Stimulated activated CD4-positive, alpha-beta T cell treated with anti-CD3 and anti-CD28 coated beads, TNF-alpha, amount 100 ng/mL, for 48 hours (primary cell): Measurements from ENCODE around the gene GHRL.
"Not testable (repeated sequence)": the region's sequence is repeated elsewhere in the genome, so short reads cannot be mapped to it uniquely, and the experiment has no call there.

Source experiments
- DNase-seq, 3 donors: peaks; one replicate each; pipeline ENCODE4 v3.0.0-alpha.2; 2020; ENCODE audit warnings: low read depth in 3 of 3

The GHRL gene

DNA sequence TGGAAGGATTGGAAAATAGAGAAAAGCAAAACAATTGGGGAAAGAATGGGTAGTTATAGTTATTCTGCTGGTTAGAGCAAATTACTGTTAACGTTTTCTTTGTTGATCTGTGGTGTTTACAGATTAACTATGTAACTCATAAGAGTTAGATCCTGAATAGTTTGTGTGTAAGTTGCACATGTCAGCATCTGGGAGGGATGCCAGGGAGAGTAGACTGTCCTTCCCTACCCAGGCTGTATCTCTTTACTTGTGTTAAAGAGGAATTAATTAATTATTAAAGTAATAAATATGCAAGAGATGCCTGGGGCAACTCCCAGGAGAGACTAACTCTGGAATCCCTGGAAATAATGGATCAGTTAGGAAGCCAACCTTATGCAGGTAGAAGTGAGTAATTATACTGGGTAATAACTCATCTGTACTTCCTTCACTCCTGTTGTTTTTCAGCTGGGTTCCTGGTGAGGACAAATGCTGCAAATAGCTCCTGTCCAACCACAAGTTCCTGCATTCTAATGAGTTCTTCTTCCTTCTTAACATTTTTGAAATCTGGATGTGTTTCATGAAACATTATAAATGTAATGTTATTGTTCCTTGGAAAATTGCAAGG lies 18.9 kb downstream of the GHRL start:
- no peak for DNase-seq

DNA sequence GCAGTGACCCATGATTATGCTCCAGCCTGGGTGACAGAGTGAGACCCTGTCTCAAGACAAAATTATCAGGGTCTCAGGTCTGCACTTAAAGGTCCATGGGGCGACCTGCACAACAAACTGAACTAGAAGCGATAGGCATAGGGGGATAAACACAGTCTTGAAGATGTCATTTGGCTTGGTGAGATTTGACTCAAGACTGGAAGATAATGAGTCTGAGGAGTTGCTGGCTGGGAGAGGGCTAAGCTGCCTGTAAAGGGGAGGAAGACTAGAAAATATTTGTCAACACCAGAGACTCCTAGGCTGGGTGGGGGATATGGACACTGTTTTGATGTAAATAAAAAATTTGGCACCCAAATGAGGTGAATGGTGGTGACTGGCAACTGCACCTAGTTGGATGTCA lies 19.8 kb downstream of the GHRL start:
- DNase-seq = no peak

DNA sequence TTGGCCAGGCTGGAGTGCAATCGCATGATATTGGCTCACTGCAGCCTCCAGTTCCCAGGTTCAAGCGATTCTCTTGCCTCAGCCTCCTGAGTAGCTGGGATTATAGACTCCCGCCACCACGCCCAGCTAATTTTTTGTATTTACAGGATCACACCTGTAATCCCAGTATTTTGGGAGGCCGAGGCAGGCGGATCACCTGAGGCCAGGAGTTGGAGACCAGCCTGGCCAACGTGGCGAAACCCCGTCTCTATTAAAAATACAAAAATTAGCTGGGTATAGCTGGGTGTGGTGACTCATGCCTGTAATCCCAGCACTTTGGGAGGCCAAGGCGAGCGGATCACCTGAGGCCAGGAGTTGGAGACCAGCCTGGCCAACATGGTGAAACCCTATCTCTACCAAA lies 20.3 kb downstream of the GHRL start:
- not testable (repeated sequence) for DNase-seq

DNA sequence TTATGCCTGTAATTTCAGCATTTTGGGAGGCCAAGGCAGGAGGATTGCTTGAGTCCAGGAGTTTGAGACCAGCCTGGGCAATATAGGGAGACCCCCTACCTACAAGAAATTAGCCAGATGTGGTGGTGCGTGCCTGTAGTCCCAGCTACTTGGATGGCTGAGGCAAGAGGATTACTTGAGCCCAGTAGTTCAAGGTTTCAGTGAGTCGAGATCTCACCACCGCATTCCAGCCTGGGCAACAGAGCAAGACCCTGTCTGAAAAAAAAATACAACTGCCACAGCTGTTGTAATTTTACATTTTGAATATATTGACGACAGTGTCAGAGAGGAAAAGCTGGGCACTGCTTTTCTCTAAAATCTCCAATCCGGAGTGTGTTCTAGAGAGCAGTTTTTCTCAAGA lies 23.3 kb downstream of the GHRL start:
- no peak for DNase-seq

DNA sequence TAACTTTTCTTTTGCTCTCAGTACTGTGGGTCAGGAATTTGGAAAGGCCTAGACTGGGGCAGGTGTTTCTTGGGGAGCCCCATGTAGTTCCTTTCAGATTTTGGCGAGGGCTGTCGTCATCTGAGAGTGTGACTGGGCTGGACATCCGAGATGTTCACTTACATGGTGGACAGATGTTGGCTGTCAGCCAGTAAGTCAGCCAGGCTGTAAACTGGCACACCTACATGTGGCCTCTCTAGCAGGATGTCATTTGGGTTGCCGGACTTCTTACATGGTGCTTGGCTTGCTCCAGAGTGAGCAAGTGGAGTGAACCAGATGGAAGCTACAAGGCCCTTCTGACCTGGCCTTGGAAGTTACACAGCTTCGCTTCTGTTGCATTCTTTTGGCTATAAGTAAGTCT lies 23.8 kb downstream of the GHRL start:
- no peak for DNase-seq

DNA sequence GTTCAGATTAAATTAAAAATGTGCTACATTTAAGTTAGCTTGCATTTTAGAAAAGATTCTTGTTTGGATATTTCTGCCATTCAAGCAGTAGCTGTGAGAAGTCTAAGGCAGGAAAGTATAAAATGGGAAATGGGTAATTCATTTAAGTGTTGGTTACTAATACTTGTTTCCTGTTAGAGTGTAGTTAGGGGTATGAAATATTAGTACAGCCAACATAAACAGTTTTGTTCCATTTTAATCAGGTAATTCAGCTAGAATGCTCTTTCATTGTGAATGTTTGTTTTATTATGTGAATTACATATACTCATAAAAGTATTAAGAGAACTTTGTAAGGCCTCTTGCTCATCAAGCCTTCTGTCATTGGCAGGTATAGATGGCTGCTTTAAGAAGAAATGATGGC lies 24.6 kb downstream of the GHRL start:
- DNase-seq = no peak

DNA sequence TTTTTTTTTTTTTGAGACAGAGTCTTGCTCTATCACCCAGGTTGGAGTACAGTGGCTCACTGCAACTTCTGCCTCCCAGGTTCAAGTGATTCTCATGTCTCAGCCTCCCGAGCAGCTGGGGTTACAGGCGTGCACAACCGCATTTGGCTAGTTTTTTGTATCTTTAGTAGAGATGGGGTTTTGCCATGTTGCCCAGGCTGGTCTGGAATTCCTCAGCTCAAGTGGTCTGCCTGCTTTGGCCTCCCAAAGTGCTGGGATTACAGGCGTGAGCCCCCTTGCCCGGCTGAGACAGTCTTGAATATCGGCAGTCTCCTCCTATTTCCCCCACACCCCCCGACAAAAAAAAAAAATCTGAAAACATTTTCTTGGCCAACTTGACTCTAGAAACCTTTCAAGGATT lies 25.8 kb downstream of the GHRL start:
- not testable (repeated sequence) for DNase-seq

DNA sequence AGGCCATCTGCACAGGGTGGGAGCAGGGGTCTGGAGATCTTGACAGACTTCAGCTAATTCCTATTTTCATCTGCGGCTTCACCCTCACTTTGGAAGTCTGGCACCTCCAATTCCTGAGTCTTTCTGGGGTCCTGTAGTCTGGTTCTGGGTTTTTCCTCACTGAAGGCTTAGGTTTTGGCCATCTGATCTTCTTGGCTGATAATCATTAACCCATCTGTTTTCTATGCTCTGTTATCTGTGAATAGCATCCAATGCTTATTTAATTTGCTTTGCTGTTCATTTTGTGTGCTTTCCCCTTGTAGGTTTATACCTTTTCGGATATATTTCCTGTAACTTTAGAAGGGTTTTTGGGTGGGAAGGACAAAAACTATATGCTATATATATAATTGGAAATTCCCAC lies 26.9 kb downstream of the GHRL start:
- no peak for DNase-seq

DNA sequence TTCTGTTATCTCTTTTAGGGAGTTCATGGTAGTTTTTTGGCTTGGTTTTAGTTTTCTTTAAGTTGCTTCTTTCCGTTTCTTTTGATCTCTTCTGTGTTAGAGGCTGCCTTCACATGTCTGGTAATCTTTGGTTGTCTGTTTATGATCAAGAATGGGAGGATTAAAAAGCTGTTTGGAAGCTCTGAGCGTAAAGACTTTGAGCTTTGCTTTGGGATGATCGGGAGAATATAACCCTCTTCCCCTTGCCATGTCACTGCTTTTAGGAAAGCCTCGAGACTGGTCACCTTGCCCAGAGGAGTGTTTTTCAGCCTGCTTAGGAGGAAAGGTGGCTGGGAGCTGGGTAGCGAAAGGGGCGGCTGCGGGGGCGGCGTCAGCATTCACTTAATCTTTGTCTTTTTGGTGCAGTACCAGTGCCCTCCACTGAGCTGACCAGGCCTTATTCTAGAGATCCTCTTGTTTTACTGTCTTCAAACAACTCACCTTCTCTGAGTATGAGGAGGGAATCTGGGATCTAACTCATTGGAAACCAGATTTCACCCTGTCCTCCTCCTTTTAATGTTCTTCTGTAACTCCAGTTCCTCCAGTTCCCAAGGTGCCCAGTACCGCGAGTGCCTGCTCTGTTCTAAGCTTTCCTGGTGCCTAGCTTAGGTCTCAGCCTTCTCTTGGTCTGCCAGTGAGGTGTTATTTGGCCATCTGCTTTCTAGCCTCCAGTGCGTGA lies 28.9 kb downstream of the GHRL start:
- DNase-seq = peak in 2 of 3 donors; percentile 40 to 73

DNA sequence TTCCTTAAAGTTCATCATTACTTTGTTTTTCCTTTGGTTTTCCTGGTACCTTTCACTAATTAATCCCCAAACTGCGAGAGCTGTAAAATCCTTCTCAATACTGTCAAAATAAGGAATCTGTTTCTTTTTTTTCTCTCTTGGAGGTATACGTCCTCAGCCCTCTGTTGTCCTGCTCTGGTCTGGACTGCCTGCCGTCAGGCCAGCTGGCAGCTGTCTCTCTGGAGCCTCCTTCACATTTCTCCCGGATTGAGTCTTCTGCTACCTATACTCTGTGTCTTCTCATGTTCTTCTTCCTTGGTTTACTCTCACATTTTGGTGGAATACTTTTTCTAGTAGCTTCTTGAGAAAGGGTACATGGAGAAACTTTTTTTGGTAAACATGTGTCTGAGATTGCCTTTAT lies 30.7 kb downstream of the GHRL start:
- DNase-seq = no peak

DNA sequence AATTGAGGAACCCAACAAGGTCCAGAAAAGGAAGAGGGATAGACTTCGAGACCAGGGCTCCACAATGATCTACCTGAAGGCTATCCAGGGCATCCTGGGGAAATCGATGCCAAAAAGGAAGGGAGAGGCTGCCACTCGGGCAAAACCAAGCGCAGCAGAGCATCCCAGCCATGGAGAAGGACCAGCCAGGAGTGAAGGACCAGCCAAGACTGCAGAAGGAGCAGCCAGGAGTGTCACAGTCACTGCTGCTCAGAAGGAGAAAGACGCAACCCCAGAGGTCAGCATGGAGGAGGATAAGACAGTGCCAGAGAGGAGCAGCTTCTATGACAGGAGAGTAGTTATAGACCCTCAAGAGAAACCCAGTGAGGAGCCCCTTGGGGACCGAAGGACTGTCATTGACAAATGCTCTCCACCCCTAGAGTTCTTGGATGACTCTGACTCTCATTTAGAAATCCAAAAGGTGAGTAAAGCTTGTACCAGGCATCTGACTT lies 32.5 kb downstream of the GHRL start:
- no peak for DNase-seq

DNA sequence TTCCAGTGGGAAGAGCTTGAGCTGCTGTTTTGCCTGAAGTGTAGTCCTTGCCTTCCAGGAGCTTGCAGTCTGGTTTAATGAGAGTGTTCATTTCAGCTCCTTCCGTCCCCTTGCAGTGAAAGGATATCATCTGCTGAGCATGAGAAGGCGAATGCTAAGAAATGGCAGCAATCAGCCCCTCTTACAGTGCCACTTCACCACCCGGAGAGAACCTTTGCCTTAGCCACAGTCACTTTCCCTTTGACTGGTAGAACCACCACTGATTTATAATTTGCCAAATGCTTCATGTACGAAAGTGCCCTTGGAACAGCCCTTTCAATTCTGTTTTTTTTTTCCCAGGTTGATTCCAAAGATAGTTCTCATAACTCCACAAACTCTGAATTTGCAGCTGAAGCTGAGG lies 32.9 kb downstream of the GHRL start:
- no peak for DNase-seq

DNA sequence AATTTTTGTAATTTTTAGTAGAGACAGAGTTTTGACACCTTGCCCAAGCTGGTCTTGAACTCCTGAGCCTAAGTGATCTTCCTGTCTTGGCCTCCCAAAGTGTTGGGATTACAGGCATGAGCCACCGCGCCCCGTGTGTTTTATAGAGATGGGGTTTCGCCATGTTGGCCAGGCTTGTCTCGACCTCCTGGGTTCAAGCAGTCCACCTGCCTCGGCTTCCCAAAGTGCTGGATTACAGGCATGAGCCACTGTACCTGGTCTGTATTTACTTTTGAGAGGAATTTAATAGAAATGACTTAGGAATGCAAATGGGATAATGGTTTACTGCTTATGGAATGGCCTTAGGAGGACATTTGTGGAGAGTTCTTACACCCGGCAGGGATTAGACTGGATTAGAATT lies 33.7 kb downstream of the GHRL start:
- DNase-seq = no peak

DNA sequence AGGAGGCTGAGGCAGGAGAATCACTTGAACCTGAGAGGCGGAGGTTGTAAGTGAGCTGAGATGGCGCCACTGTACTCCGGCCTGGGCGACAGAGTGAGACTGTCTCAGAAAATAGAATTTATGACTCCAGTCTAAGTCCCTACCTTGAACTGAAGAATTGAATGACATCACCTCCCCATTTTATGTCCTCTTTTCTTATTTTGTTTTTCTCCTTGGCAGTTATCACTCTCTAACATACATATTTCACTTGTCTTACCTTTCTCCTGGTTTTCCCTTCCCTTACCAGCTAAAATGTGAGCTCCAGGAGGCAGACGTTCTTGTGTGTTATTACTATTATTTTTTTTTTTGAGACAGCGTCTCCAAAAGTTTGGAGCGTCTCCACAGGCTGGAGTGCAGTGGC lies 36.9 kb downstream of the GHRL start:
- no peak for DNase-seq

DNA sequence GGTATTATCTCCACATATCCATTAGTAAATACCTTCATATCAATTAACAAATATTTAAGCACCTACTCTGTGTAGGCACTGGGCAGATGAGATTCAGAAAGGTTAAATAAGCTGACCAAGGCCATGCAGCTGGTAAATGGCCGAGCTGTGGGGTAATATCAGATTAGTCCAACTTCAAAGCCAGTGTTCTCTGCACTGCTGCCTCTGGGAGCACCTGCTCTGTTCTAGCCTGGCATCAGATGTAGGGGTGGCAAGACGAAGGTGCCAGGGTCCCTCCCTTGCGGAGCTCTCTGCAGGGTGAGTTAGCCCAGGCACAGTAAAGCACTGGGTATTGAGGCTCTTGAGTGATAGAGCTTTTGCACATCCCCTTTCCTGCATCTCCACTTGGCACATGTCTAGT lies 39.0 kb downstream of the GHRL start:
- DNase-seq = no peak

DNA sequence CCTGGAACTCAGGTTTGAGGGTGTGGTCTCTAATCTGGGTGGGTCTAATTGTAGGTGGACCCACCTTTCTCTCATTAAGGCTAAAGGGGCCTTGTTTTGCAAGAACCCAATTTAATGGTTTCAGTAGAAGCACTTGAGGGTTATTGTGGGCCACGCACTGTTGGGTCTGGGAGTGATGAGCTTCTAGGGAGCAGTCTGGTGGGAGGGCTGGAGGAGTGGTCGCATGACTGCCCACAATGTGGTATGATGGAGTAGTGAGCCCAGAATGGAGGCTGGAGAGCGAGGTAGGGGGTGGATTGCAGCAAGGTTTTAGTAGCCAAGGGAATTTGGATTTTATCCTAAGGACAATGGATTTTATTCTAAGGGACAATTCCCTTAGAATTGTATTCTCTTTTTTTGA lies 41.7 kb downstream of the GHRL start:
- DNase-seq = no peak

DNA sequence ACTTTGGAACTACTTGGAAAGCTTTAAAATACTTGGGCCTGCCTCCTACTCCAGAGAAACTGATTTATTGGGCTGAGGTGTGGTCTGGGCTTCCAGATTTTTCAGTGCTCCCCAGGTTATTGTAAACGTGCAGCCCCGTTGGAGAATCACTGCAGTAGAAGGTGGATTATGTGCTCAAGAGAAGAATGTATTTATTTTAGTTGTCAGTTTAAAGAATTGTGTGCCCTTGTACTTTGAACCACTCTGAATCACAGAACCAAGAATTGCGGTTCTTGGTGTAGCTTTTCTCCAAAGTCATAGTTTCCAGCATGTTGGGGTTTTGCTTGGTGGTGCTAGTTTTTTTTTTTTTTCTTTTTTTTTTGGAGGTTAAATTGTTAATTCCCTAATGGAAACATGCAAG lies 42.9 kb downstream of the GHRL start:
- DNase-seq = no peak

DNA sequence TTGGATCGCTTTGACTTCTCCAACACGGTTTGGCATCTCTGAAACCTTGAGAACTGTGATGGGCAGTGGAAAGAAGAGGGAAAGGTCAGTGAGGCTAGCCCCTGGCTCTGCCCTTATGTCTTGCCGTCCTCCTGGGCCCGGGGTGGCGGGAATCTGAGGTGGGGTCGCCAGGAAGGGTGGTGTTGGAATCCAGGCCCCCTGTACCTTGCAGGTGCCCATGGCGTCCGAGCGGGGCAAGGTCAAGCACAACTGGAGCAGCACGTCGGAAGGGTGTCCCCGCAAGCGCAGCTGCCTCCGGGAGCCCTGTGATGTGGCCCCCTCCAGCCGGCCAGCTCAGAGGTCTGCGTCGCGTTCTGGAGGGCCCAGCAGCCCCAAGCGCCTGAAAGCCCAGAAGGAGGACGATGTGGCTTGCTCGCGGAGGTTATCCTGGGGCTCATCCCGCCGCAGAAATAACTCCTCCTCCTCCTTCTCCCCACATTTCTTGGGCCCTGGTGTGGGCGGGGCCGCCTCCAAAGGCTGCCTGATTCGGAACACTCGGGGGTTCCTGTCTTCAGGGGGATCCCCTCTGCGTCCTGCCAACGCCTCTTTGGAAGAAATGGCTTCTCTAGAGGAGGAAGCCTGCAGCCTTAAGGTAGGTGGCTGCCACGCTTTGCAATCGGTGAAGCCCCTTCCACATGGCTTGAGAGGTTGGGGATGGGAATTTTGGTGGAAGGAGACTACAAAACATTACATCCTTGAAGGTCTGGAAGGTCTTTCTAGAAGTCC lies 43.6 kb downstream of the GHRL start:
- peak in 2 of 3 donors; percentile 51 to 57 for DNase-seq

DNA sequence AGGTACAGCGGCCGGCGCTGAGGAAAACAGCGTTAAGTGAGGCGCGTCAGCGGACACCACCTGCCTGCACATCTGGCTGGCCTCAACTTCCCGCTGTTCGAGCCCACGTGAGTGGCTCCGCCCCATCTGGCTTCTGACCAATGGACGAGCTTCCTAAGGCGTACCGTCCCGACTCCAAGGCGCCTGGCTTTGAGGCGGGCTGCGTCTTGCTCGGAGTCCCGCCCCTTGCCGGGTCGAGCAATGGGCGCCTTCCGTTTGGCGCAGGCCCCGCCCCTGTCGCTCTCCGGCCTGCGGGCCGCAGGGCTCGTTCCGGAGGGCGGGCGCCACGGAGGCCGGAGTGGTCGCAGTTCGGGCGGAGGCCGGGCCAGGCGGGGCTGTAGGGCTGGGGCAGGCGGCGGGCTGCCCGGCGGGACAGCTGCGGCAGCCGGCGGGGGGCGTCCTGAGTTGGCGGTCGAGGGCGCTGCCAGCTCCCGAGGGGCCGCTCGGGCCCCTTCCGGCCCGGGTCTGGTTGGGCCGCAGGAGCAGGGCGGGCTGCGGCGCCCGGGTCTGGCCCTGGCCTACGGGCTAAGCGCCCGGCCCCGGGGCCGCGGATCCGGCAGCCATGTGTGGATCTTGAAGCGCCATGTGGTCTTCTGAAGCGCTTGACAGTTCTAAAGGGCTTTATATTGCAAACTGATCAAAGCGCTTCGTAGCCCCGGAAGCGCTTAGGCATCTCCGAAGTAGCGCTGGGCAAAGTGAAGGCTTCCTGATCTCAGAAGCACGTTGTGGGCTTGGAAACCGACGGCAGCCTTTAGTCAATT lies 44.4 kb downstream of the GHRL start, which contains the start of gene TATDN2:
Gene TATDN2 (plus strand): TSS at position 276 of the 800 bp plus-strand sequence. CDS start 742 bp downstream, outside the sequence.
- peak; percentile 88 to 92 (median 88) for DNase-seq

DNA sequence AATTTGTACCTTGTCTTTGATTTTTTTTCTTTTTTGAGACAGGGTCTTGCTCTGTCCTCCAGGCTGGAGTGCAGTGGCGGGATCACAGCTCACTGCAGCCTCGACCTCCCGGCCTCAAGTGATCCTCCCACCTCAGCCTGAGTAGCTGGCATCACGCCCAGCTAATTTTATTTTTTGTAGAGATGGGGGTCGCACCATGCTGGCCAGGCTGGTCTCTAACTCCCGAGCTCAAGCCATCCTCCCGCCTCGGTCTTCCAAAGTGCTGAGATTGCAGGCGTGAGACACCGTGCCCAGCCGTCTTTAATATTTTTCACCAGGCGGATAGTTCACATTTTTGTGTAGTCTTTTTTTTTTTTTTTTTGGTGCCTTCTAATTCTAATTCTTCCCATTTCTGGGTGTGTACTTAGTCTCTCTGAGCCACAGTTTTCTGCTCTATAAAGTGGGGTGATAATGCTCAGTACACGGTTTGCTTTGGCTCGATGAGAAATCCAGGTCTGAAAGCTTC lies 45.0 kb downstream of the GHRL start:
- no peak for DNase-seq

DNA sequence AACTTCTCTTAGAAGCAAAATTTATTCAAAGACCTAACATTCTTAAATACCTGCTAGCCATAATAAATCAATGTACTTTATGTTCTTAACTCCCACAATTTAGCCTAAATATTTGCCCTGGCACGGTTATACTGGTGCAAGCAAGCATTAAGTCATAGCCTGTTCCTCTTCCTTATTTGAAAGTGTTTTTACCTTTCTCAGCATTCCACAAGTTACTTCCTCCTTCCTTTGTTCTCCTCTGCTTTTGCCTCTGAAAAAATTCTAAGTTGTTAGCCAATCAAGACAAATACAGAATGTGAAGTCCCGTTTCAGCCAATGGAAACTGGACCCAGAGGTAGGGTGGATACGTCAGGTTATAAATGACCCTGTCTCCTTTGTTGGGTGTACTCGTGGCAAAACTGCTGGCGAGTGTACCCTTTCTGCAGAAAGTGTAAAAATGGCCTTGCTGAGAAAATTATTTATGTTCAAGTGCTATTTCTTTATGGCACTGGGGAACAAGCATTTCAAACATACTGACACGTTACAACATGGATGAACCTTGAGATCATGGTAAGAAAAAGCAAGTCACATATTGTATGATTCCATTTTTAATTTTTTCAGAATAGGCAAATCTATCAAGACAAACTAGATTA lies 47.5 kb downstream of the GHRL start:
- no peak for DNase-seq
